Measurements from ENCODE around the gene MTCL1.

GRCh38 chr18:8791171-8791651 lies 85.9 kb downstream of the MTCL1 start:
- TF ChIP-seq CTCF (conservative IDR thresholded peaks at IDR 0.05; ENCODE audit: low read length) (no peak), EZH2phosphoT487 (IDR thresholded peaks at IDR 0.05; ENCODE audit: borderline replicate concordance) (no peak)

All from Loucy (cell line).